Gastrocnemius medialis (tissue), 4 donors: ENCODE data around the gene PCDHGA11. TPM values are rescaled to one million over a fixed set of nuclear protein-coding genes. Genes with fewer than 3 reads are reported as not detected.

Source experiments
- ATAC-seq, 2 donors: fragments of 150-250 bp; one replicate each; pipeline ENCODE4 v1.9.1; 2016
- DNase-seq, 2 donors: peaks; one replicate each; pipeline ENCODE4 v3.0.0-alpha.2; 2019
- H3K27ac ChIP-seq, 4 donors: fragments of 200-600 bp; sonication (generic); 1 replicate in 1 of 4; 2 replicates in 3 of 4; pipeline ENCODE4 v1.5.1; 2016 to 2018; ENCODE audit warnings: mild to moderate bottlenecking in 2 of 4, moderate library complexity in 1 of 4
- H3K27me3 ChIP-seq, 3 donors: fragments of 200-600 bp; sonication (generic) in 2 of 3; 1 replicate in 1 of 3; 2 replicates in 2 of 3; pipeline versions ENCODE4 v1.5.1 to v1.6.0; 2016 to 2019; ENCODE audit warnings: mild to moderate bottlenecking in 1 of 3, moderate library complexity in 1 of 3
- H3K36me3 ChIP-seq, 2 donors: fragments of 200-600 bp; sonication (generic) in 1 of 2; one replicate each; pipeline ENCODE4 v1.5.1; 2017 to 2018
- H3K4me1 ChIP-seq, 2 donors: fragments of 200-600 bp; sonication (generic) in 1 of 2; one replicate each; pipeline ENCODE4 v1.5.1; 2016 to 2017; ENCODE audit warnings: mild to moderate bottlenecking in 2 of 2
- H3K4me3 ChIP-seq, 4 donors: fragments of 200-600 bp; sonication (generic) in 3 of 4; 1 replicate in 1 of 4; 2 replicates in 3 of 4; pipeline ENCODE4 v1.5.1; 2016 to 2019; ENCODE audit warnings: mild to moderate bottlenecking in 2 of 4
- H3K9me3 ChIP-seq, 3 donors: fragments of 200-600 bp; sonication (generic) in 2 of 3; 1 replicate in 1 of 3; 2 replicates in 2 of 3; pipeline ENCODE4 v1.5.1; 2016 to 2019
- CTCF ChIP-seq, 5 experiments: fragments of 450-650 bp in 3 of 5; fragments of 200-600 bp in 2 of 5; sonication (generic) in 2 of 5; IDR thresholded peaks in 4 of 5; conservative IDR thresholded peaks in 1 of 5; 1 replicate in 4 of 5; 2 replicates in 1 of 5; pipeline ENCODE4 v1.5.1; 2016 to 2019; ENCODE audit warnings: antibody characterized with exemption in 5 of 5, mild to moderate bottlenecking in 3 of 5, moderate library complexity in 3 of 5
- POLR2A ChIP-seq, 2 donors: fragments of 450-650 bp; IDR thresholded peaks; one replicate each; pipeline ENCODE4 v1.6.1; 2017; ENCODE audit warnings: antibody characterized with exemption in 2 of 2, mild to moderate bottlenecking in 2 of 2, moderate library complexity in 2 of 2
- in situ Hi-C, 4 donors: fragments of 200-750 bp; cut with MboI; loops; one replicate each; pipeline versions ENCODE4 v1.15.0 to v1.8.0; 2017; ENCODE audit warnings: low sequenced_read_pairs in 4 of 4
- intact Hi-C: fragments of 100-400 bp; cut with DNase I; formaldehyde crosslinking; loops from one replicate; pipeline ENCODE4 v1.15.1; 2023; ENCODE audit warnings: low total_unique reads
- total RNA-seq, 4 donors: library from RNA; depleted of rRNA; stranded (reverse); fragments of >200 nt; gene quantifications; one replicate each; pipeline versions ENCODE4 v1.1.0 to v1.2.3, GENCODE V29; 2016

Gene PCDHGA11
- total RNA-seq, 4 donors from 2014 or later: 1.2 to 3.3 (median 1.3) TPM

- Histone ChIP-seq H3K4me3 (no peak overlapping the region), H3K4me1 (no peaks in the 10 kb centered on the region), H3K27ac (no peak overlapping the region), H3K9me3 (no peaks in the 10 kb centered on the region), H3K36me3 (no peaks in the 10 kb centered on the region), H3K27me3 (no peaks in the 10 kb centered on the region)
- ATAC-seq (no peak), DNase-seq (no peak)
- TF ChIP-seq CTCF (IDR thresholded peaks at IDR 0.05 in 4 of 5, conservative IDR thresholded peaks at IDR 0.05 in 1 of 5): no peak
- TF ChIP-seq POLR2A (IDR thresholded peaks at IDR 0.05): no peak
- intact Hi-C loops: no loop called here
- in situ Hi-C loops: no loop called here
Observed at GRCh38 chr5:141465351-141465750, 44.5 kb downstream of the PCDHGA11 start.

Other genes with a start within 250 kb of the PCDHGA11 start
- gene PCDHB7, start 248.4 kb upstream of the PCDHGA11 start, total RNA-seq: under 1 TPM; 0.07 to 0.75 (median 0.20) TPM
- gene PCDHB8, start 243.3 kb upstream of the PCDHGA11 start, total RNA-seq: under 1 TPM in 2 of 4 donors, not detected in 2; 0.16 to 0.20 TPM
- gene PCDHB16, start 238.7 kb upstream of the PCDHGA11 start, total RNA-seq: 1 to 10 TPM in 3 of 4 donors, under 1 TPM in 1; 0.87 to 2.5 (median 1.7) TPM
- 1 to 10 TPM in 1 of 4 donors, under 1 TPM in 3; 0.15 to 3.0 (median 0.71) TPM for gene PCDHB9, start 233.9 kb upstream of the PCDHGA11 start, total RNA-seq
- gene PCDHB10, start 228.7 kb upstream of the PCDHGA11 start, total RNA-seq: under 1 TPM; 0.23 to 0.61 (median 0.54) TPM
- gene PCDHB11, start 221.4 kb upstream of the PCDHGA11 start, total RNA-seq: 1 to 10 TPM in 1 of 4 donors, under 1 TPM in 3; 0.05 to 1.1 (median 0.53) TPM
- 1 to 10 TPM in 1 of 4 donors, under 1 TPM in 3; 0.41 to 1.1 (median 0.59) TPM for gene PCDHB12, start 212.3 kb upstream of the PCDHGA11 start, total RNA-seq
- 1 to 10 TPM in 1 of 4 donors, under 1 TPM in 3; 0.40 to 2.1 (median 0.69) TPM for gene PCDHB13, start 207.1 kb upstream of the PCDHGA11 start, total RNA-seq
- 1 to 10 TPM in 1 of 4 donors, under 1 TPM in 3; 0.62 to 1.9 (median 0.76) TPM for gene PCDHB14, start 197.7 kb upstream of the PCDHGA11 start, total RNA-seq
- gene PCDHB15, start 175.7 kb upstream of the PCDHGA11 start, total RNA-seq: 1 to 10 TPM in 1 of 4 donors, under 1 TPM in 3; 0.33 to 1.2 (median 0.52) TPM
- gene SLC25A2, start 117.0 kb upstream of the PCDHGA11 start, total RNA-seq: under 1 TPM in 1 of 4 donors, not detected in 3; 0.49 TPM
- 10 to 100 TPM; 60.9 to 91.2 (median 79.8) TPM for gene TAF7, start 100.3 kb upstream of the PCDHGA11 start, total RNA-seq
- gene PCDHGA1, start 90.5 kb upstream of the PCDHGA11 start, total RNA-seq: under 1 TPM; 0.65 to 0.97 (median 0.71) TPM
- gene PCDHGA2, start 82.3 kb upstream of the PCDHGA11 start, total RNA-seq: 1 to 10 TPM in 2 of 4 donors, under 1 TPM in 2; 0.66 to 1.5 (median 1.2) TPM
- gene PCDHGA3, start 77.2 kb upstream of the PCDHGA11 start, total RNA-seq: 1 to 10 TPM; 1.5 to 2.8 (median 2.0) TPM
- 1 to 10 TPM in 1 of 4 donors, under 1 TPM in 3; 0.20 to 1.1 (median 0.74) TPM for gene PCDHGB1, start 71.0 kb upstream of the PCDHGA11 start, total RNA-seq
- 1 to 10 TPM; 1.3 to 5.4 (median 1.5) TPM for gene PCDHGA4, start 66.0 kb upstream of the PCDHGA11 start, total RNA-seq
- gene PCDHGB2, start 61.1 kb upstream of the PCDHGA11 start, total RNA-seq: 1 to 10 TPM in 3 of 4 donors, under 1 TPM in 1; 0.55 to 3.4 (median 1.9) TPM
- gene PCDHGA5, start 56.9 kb upstream of the PCDHGA11 start, total RNA-seq: 1 to 10 TPM in 2 of 4 donors, under 1 TPM in 2; 0.07 to 1.8 (median 0.93) TPM
- 1 to 10 TPM in 3 of 4 donors, under 1 TPM in 1; 0.29 to 2.0 (median 1.2) TPM for gene PCDHGB3, start 50.8 kb upstream of the PCDHGA11 start, total RNA-seq
- gene PCDHGA6, start 47.2 kb upstream of the PCDHGA11 start, total RNA-seq: 1 to 10 TPM in 3 of 4 donors, under 1 TPM in 1; 0.83 to 1.6 (median 1.6) TPM
- gene PCDHGA7, start 38.3 kb upstream of the PCDHGA11 start, total RNA-seq: 1 to 10 TPM; 1.3 to 2.4 (median 1.9) TPM
- gene PCDHGB4, start 33.4 kb upstream of the PCDHGA11 start, total RNA-seq: 1 to 10 TPM in 3 of 4 donors, under 1 TPM in 1; 0.88 to 2.1 (median 1.3) TPM
- gene PCDHGA8, start 28.4 kb upstream of the PCDHGA11 start, total RNA-seq: 1 to 10 TPM in 2 of 4 donors, under 1 TPM in 2; 0.82 to 1.8 (median 1.2) TPM
- 1 to 10 TPM; 3.0 to 6.3 (median 4.4) TPM for gene PCDHGB5, start 23.1 kb upstream of the PCDHGA11 start, total RNA-seq
- gene PCDHGA9, start 18.3 kb upstream of the PCDHGA11 start, total RNA-seq: 1 to 10 TPM in 3 of 4 donors, under 1 TPM in 1; 0.95 to 4.0 (median 1.5) TPM
- 1 to 10 TPM; 1.4 to 4.6 (median 2.9) TPM for gene PCDHGB6, start 13.0 kb upstream of the PCDHGA11 start, total RNA-seq
- 1 to 10 TPM in 3 of 4 donors, under 1 TPM in 1; 0.80 to 2.4 (median 1.2) TPM for gene PCDHGA10, start 8.1 kb upstream of the PCDHGA11 start, total RNA-seq
- gene PCDHGB7, start 3.4 kb upstream of the PCDHGA11 start, total RNA-seq: 1 to 10 TPM; 3.0 to 5.7 (median 3.3) TPM
- 1 to 10 TPM; 1.1 to 5.4 (median 1.7) TPM for gene PCDHGA12, start 9.5 kb downstream of the PCDHGA11 start, total RNA-seq
- gene PCDHGC3, start 54.9 kb downstream of the PCDHGA11 start, total RNA-seq: 10 to 100 TPM; 11.8 to 14.5 (median 13.8) TPM
- 10 to 100 TPM in 1 of 4 donors, 1 to 10 TPM in 1, under 1 TPM in 1, not detected in 1; 0.31 to 20.4 (median 1.7) TPM for gene PCDHGC4, start 64.0 kb downstream of the PCDHGA11 start, total RNA-seq
- 1 to 10 TPM in 1 of 4 donors, under 1 TPM in 2, not detected in 1; 0.16 to 1.5 (median 0.36) TPM for gene PCDHGC5, start 68.0 kb downstream of the PCDHGA11 start, total RNA-seq
- 100 to 1,000 TPM in 3 of 4 donors, 10 to 100 TPM in 1; 98.3 to 324 (median 214) TPM for gene DIAPH1, start 197.9 kb downstream of the PCDHGA11 start, total RNA-seq
- 10 to 100 TPM; 29.8 to 40.7 (median 35.7) TPM for gene HDAC3, start 215.8 kb downstream of the PCDHGA11 start, total RNA-seq
- gene RELL2, start 215.9 kb downstream of the PCDHGA11 start, total RNA-seq: 1 to 10 TPM in 1 of 4 donors, under 1 TPM in 1, not detected in 2; 0.16 to 1.1 TPM
- 1 to 10 TPM in 1 of 4 donors, under 1 TPM in 3; 0.32 to 2.6 (median 0.65) TPM for gene FCHSD1, start 230.4 kb downstream of the PCDHGA11 start, total RNA-seq